Activated naive CD4-positive, alpha-beta T cell treated with anti-CD3 and anti-CD28 coated beads for 36 hours (primary cell): ENCODE results near the gene TUBB3. TPM values are rescaled to one million over a fixed set of nuclear protein-coding genes. Genes with fewer than 3 reads are reported as not detected.

Experiments used
- CTCF ChIA-PET: fragments of 350-600 bp; sonication (Branson Sonifier 250); formaldehyde crosslinking; loops from one replicate; lab custom pipeline; 2021; ENCODE audit warnings: antibody characterized with exemption; lab: Charles Lee
- DNase-seq: peaks from one replicate; pipeline ENCODE4 v3.0.0-alpha.2; 2020
- H3K27ac Mint-ChIP-seq: one replicate; pipeline ENCODE4 v1.8.0; 2021; ENCODE audit warnings: mild to moderate bottlenecking, mixed read lengths
- H3K27me3 Mint-ChIP-seq: one replicate; pipeline ENCODE4 v1.8.0; 2021; ENCODE audit warnings: low read depth, mixed read lengths
- H3K36me3 Mint-ChIP-seq: one replicate; pipeline ENCODE4 v1.8.0; 2021; ENCODE audit warnings: low read depth, mixed read lengths
- H3K4me1 Mint-ChIP-seq: one replicate; pipeline ENCODE4 v1.8.0; 2021; ENCODE audit warnings: low read depth, mixed read lengths
- H3K4me3 Mint-ChIP-seq: one replicate; pipeline ENCODE4 v1.8.0; 2021; ENCODE audit warnings: mild to moderate bottlenecking, moderate library complexity, mixed read lengths
- H3K9me3 Mint-ChIP-seq: one replicate; pipeline ENCODE4 v1.8.0; 2021; ENCODE audit warnings: mixed read lengths
- intact Hi-C: fragments of 100-400 bp; cut with micrococcal nuclease; formaldehyde crosslinking; loops from one replicate; pipeline ENCODE4 v1.15.1; 2023
- total RNA-seq, 2 experiments: library from RNA; stranded (reverse); gene quantifications; one replicate each; pipeline ENCODE4 v1.2.3, GENCODE V29; 2021

TUBB3 gene
- total RNA-seq, 2 experiments from 2014 or later = 0.20 to 0.38 TPM

- Mint-ChIP-seq H3K36me3 (peaks cover 11% of the 10 kb centered on the region), H3K27ac (no peak overlapping the region), H3K4me1 (peaks cover under 1% of the 10 kb centered on the region), H3K9me3 (no peaks in the 10 kb centered on the region), H3K4me3 (no peak overlapping the region), H3K27me3 (no peaks in the 10 kb centered on the region)
- CTCF ChIA-PET = no interaction called here
- no peak for DNase-seq
- intact Hi-C loops = no loop called here
Measured at GRCh38 chr16:89904606-89905510, 18.3 kb upstream of the TUBB3 start.

GRCh38 chr16:89905511-89906139, 17.5 kb upstream of the TUBB3 start:
- H3K4me1 Mint-ChIP-seq = no peaks in the 10 kb centered on the region
- no peak for DNase-seq
- H3K9me3 Mint-ChIP-seq = no peaks in the 10 kb centered on the region
- no peak overlapping the region for H3K4me3 Mint-ChIP-seq
- CTCF ChIA-PET = no interaction called here
- peaks cover 9% of the 10 kb centered on the region for H3K36me3 Mint-ChIP-seq
- no peaks in the 10 kb centered on the region for H3K27me3 Mint-ChIP-seq
- no peak overlapping the region for H3K27ac Mint-ChIP-seq
- intact Hi-C loops = no loop called here

- no peaks in the 10 kb centered on the region for H3K27me3 Mint-ChIP-seq
- H3K4me1 Mint-ChIP-seq = no peaks in the 10 kb centered on the region
- H3K27ac Mint-ChIP-seq = no peak overlapping the region
- H3K36me3 Mint-ChIP-seq = peaks cover 9% of the 10 kb centered on the region
- no peaks in the 10 kb centered on the region for H3K9me3 Mint-ChIP-seq
- CTCF ChIA-PET = interaction anchor here (2.1 kb wide), 1 partner anchor 46 kb away, joined by 5 read pairs; no protein-coding TSS in a partner anchor
- intact Hi-C loops = no loop called here
- DNase-seq = no peak
- H3K4me3 Mint-ChIP-seq = no peak overlapping the region
Measured at GRCh38 chr16:89906140-89907025, 16.8 kb upstream of the TUBB3 start.

GRCh38 chr16:89907055-89907814, 15.9 kb upstream of the TUBB3 start:
- H3K36me3 Mint-ChIP-seq = peaks cover 9% of the 10 kb centered on the region
- H3K27me3 Mint-ChIP-seq = no peaks in the 10 kb centered on the region
- no peak overlapping the region for H3K27ac Mint-ChIP-seq
- H3K9me3 Mint-ChIP-seq = no peaks in the 10 kb centered on the region
- CTCF ChIA-PET = interaction anchor here (0.6 to 2.1 kb wide), 4 partner anchors 12 to 223 kb away, joined by 3 to 8 read pairs (median 4); partner anchors contain the start of gene MC1R
- intact Hi-C loops = no loop called here
- H3K4me1 Mint-ChIP-seq = no peaks in the 10 kb centered on the region
- no peak overlapping the region for H3K4me3 Mint-ChIP-seq
- no peak for DNase-seq

- DNase-seq = no peak
- CTCF ChIA-PET = interaction anchor here (0.6 to 2.1 kb wide), 5 partner anchors 11 to 173 kb away, joined by 3 to 8 read pairs (median 5); partner anchors contain the start of gene MC1R
- H3K36me3 Mint-ChIP-seq = peaks cover 9% of the 10 kb centered on the region
- no peak overlapping the region for H3K27ac Mint-ChIP-seq
- intact Hi-C loops = no loop called here
- no peak overlapping the region for H3K4me3 Mint-ChIP-seq
- no peaks in the 10 kb centered on the region for H3K4me1 Mint-ChIP-seq
- no peaks in the 10 kb centered on the region for H3K27me3 Mint-ChIP-seq
- no peaks in the 10 kb centered on the region for H3K9me3 Mint-ChIP-seq
Measured at GRCh38 chr16:89908236-89908635, 14.9 kb upstream of the TUBB3 start.

GRCh38 chr16:89909777-89910716, 13.1 kb upstream of the TUBB3 start:
- no peaks in the 10 kb centered on the region for H3K9me3 Mint-ChIP-seq
- no peaks in the 10 kb centered on the region for H3K4me1 Mint-ChIP-seq
- H3K27ac Mint-ChIP-seq = no peak overlapping the region
- intact Hi-C loops = loop anchor here (2.0 kb wide), 1 partner anchor 209 kb away; the partner anchor contains the start of gene SPATA2L
- no peak overlapping the region for H3K4me3 Mint-ChIP-seq
- no peaks in the 10 kb centered on the region for H3K27me3 Mint-ChIP-seq
- peak; percentile 75 for DNase-seq
- peaks cover 9% of the 10 kb centered on the region for H3K36me3 Mint-ChIP-seq
- CTCF ChIA-PET = interaction anchor here (0.7 to 2.0 kb wide), 20 partner anchors 9 to 210 kb away, joined by 3 to 11 read pairs (median 5); partner anchors contain the start of genes MC1R and TCF25

GRCh38 chr16:89910717-89911354, 12.3 kb upstream of the TUBB3 start:
- peaks cover 8% of the 10 kb centered on the region for H3K36me3 Mint-ChIP-seq
- intact Hi-C loops = loop anchor here (2.0 kb wide), 1 partner anchor 210 kb away; the partner anchor contains the start of gene SPATA2L
- H3K27me3 Mint-ChIP-seq = no peaks in the 10 kb centered on the region
- H3K4me1 Mint-ChIP-seq = no peaks in the 10 kb centered on the region
- no peaks in the 10 kb centered on the region for H3K9me3 Mint-ChIP-seq
- H3K4me3 Mint-ChIP-seq = no peak overlapping the region
- no peak for DNase-seq
- no peak overlapping the region for H3K27ac Mint-ChIP-seq
- CTCF ChIA-PET = interaction anchor here (1.0 to 2.0 kb wide), 17 partner anchors 8 to 211 kb away, joined by 3 to 11 read pairs (median 5); partner anchors contain the start of genes MC1R and TCF25

- CTCF ChIA-PET = interaction anchor here (0.6 to 1.5 kb wide), 5 partner anchors 17 to 206 kb away, joined by 3 to 11 read pairs (median 4); partner anchors contain the start of gene TCF25
- Mint-ChIP-seq H3K36me3 (peaks cover 8% of the 10 kb centered on the region), H3K27ac (no peak overlapping the region), H3K9me3 (no peaks in the 10 kb centered on the region), H3K27me3 (no peaks in the 10 kb centered on the region), H3K4me3 (no peak overlapping the region), H3K4me1 (no peaks in the 10 kb centered on the region)
- intact Hi-C loops = loop anchor here (2.0 kb wide), 1 partner anchor 211 kb away; the partner anchor contains the start of gene SPATA2L
- DNase-seq = no peak
Measured at GRCh38 chr16:89911375-89911774, 11.8 kb upstream of the TUBB3 start.

GRCh38 chr16:89912143-89912542, 11.0 kb upstream of the TUBB3 start:
- Mint-ChIP-seq H3K9me3 (no peaks in the 10 kb centered on the region), H3K36me3 (peaks cover 6% of the 10 kb centered on the region), H3K4me1 (peaks cover 2% of the 10 kb centered on the region), H3K27me3 (no peaks in the 10 kb centered on the region), H3K4me3 (no peak overlapping the region), H3K27ac (no peak overlapping the region)
- CTCF ChIA-PET = interaction anchor here (1.2 kb wide), 1 partner anchor 18 kb away, joined by 3 read pairs; no protein-coding TSS in a partner anchor
- DNase-seq = no peak
- intact Hi-C loops = no loop called here

- Mint-ChIP-seq H3K27ac (no peak overlapping the region), H3K27me3 (no peaks in the 10 kb centered on the region), H3K9me3 (no peaks in the 10 kb centered on the region), H3K4me1 (peaks cover 4% of the 10 kb centered on the region), H3K36me3 (peaks cover 6% of the 10 kb centered on the region), H3K4me3 (no peak overlapping the region)
- no peak for DNase-seq
- intact Hi-C loops = no loop called here
- CTCF ChIA-PET = interaction anchor here (1.2 kb wide), 1 partner anchor 207 kb away, joined by 4 read pairs; no protein-coding TSS in a partner anchor
Measured at GRCh38 chr16:89912627-89913026, 10.5 kb upstream of the TUBB3 start.
